IMR-90 (cell line): ENCODE measurements around the gene NUTM2B.
"Not testable (repeated sequence)": the region's sequence is repeated elsewhere in the genome, so short reads cannot be mapped to it uniquely, and the experiment has no call there.

Experiments
- CEBPB ChIP-seq: IDR thresholded peaks from 2 replicates; pipeline ENCODE4 v1.6.1; 2012; ENCODE audit warnings: low read depth, low read length, improper control_type of control experiment
- CTCF ChIP-seq: conservative IDR thresholded peaks from 2 replicates; pipeline ENCODE4 v1.5.1; 2012; ENCODE audit warnings: mild to moderate bottlenecking, low read depth, low read length, improper control_type of control experiment
- MXI1 ChIP-seq: IDR thresholded peaks from 2 replicates; pipeline ENCODE4 v1.6.1; 2012; ENCODE audit warnings: low read depth, mild to moderate bottlenecking, low read length, moderate library complexity, borderline replicate concordance

- TF ChIP-seq CEBPB, CTCF, MXI1: not testable (repeated sequence)
Observed at GRCh38 chr10:79688798-79689197, 14.2 kb upstream of the NUTM2B start.
